Measurements from ENCODE around the gene DHX16. TPM values are rescaled to one million over a fixed set of nuclear protein-coding genes. Genes with fewer than 3 reads are reported as not detected.

The DHX16 gene
- total RNA-seq, 1 donor from 2014 or later: 26.9 TPM

DNA sequence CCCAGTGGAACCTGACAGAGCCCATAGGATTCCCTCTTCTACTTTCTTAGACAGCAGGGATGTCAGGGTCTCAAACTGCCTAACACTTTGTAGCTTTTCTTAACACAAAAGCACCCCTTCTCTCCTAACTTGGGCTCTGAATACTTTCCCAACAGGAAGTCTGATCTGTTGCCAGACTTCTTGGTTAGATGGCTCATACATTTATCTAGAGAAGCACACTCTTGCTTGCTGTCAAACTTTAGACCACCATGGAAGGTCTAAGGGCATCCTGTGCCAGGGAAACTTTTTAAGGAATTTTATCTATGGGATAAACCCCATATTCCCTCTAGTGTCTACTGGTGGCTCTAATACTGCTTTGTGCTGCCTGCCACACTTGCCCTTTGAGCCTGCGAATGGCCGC is 29.1 kb downstream of the DHX16 start:
- no peak overlapping the region for H3K27ac Mint-ChIP-seq (ENCODE audit: unreplicated experiment)

DNA sequence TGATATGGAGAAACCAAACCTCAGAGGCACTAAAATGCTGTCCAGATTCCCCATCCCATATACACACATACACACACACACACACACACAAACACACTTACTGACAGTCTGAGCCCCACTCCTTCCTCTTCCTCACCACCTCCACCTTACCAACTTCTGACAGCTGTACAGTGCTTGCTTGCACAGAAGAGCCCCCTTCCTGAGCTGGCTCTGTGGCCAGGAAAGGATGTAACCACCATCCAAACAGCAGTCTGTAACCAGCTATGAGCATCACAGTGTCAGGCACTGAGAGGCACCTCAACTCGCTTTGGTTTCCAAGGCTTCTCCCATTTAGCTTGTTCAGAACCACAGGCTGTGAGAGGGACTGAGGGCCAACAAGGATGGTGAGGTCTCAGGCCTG is 31.8 kb downstream of the DHX16 start:
- Mint-ChIP-seq H3K27me3 (ENCODE audit: unreplicated experiment) (peaks cover 2% of the 10 kb centered on the region), H3K36me3 (ENCODE audit: unreplicated experiment) (no peaks in the 10 kb centered on the region), H3K4me3 (ENCODE audit: unreplicated experiment) (no peak overlapping the region), H3K27ac (ENCODE audit: unreplicated experiment) (peak overlapping the region; percentile 62), H3K4me1 (ENCODE audit: low read depth, unreplicated experiment) (peaks cover 1% of the 10 kb centered on the region), H3K9me3 (ENCODE audit: unreplicated experiment) (peaks cover 3% of the 10 kb centered on the region)
- TF ChIP-seq, protein P1, sequence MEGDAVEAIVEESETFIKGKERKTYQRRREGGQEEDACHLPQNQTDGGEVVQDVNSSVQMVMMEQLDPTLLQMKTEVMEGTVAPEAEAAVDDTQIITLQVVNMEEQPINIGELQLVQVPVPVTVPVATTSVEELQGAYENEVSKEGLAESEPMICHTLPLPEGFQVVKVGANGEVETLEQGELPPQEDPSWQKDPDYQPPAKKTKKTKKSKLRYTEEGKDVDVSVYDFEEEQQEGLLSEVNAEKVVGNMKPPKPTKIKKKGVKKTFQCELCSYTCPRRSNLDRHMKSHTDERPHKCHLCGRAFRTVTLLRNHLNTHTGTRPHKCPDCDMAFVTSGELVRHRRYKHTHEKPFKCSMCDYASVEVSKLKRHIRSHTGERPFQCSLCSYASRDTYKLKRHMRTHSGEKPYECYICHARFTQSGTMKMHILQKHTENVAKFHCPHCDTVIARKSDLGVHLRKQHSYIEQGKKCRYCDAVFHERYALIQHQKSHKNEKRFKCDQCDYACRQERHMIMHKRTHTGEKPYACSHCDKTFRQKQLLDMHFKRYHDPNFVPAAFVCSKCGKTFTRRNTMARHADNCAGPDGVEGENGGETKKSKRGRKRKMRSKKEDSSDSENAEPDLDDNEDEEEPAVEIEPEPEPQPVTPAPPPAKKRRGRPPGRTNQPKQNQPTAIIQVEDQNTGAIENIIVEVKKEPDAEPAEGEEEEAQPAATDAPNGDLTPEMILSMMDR (IDR thresholded peaks at IDR 0.05; ENCODE audit: partially characterized antibody, unreplicated experiment): no peak
- no peak for DNase-seq

More for the DNA sequence above, 29.1 kb downstream of the DHX16 start:
- Mint-ChIP-seq H3K9me3 (ENCODE audit: unreplicated experiment) (peaks cover 9% of the 10 kb centered on the region), H3K4me3 (ENCODE audit: unreplicated experiment) (no peak overlapping the region), H3K36me3 (ENCODE audit: unreplicated experiment) (no peaks in the 10 kb centered on the region), H3K27me3 (ENCODE audit: unreplicated experiment) (peaks cover 3% of the 10 kb centered on the region), H3K4me1 (ENCODE audit: low read depth, unreplicated experiment) (peaks cover 11% of the 10 kb centered on the region)
- TF ChIP-seq, protein P1 (IDR thresholded peaks at IDR 0.05; ENCODE audit: partially characterized antibody, unreplicated experiment): no peak
- DNase-seq: no peak

DNA sequence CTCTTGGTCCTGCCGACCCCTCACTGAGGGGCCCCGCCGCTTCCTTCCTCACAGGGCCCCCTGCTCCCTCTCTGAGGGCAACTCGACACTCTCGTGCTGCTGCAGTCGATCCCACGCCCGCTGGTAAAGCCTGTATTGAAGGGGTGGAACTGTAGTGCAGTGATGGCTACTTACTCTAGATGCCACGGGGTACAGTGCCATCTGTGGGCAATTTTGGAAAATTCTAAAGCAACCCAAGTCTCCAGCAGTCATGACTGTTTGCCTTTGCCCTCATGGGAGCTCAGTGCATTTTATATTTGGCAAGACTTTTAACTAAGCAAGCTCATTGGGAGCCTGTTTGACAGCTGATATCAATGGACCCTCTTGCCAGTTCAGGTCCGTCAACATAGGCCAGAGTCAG is 32.3 kb downstream of the DHX16 start:
- no peak for DNase-seq
- no peaks in the 10 kb centered on the region for H3K4me1 Mint-ChIP-seq (ENCODE audit: low read depth, unreplicated experiment)
- no peak overlapping the region for H3K4me3 Mint-ChIP-seq (ENCODE audit: unreplicated experiment)
- TF ChIP-seq, protein P1 (IDR thresholded peaks at IDR 0.05; ENCODE audit: partially characterized antibody, unreplicated experiment): no peak
- no peaks in the 10 kb centered on the region for H3K36me3 Mint-ChIP-seq (ENCODE audit: unreplicated experiment)
- H3K27me3 Mint-ChIP-seq (ENCODE audit: unreplicated experiment): no peaks in the 10 kb centered on the region
- H3K9me3 Mint-ChIP-seq (ENCODE audit: unreplicated experiment): peaks cover 5% of the 10 kb centered on the region
- no peak overlapping the region for H3K27ac Mint-ChIP-seq (ENCODE audit: unreplicated experiment)

DNA sequence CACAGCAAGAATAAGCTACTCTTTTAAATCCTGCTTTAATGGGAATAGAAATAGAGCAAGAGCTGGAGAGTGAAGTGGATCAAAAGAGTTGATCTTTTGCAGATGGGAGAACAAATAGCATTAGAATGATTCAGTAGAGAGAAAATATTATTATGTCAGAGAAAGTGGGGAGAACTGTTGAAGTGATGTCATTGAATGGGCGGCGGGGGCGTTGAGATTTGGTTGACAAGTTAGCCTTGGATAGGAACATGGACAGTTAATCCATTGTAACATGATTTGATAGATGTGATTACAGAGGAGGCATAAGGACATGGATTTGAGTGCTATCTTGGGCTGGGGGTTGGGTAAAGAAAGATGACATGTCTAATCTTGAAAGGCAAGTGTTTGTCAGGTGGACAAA is 37.0 kb downstream of the DHX16 start:
- Mint-ChIP-seq H3K4me1 (ENCODE audit: low read depth, unreplicated experiment) (no peaks in the 10 kb centered on the region), H3K9me3 (ENCODE audit: unreplicated experiment) (peaks cover 8% of the 10 kb centered on the region), H3K36me3 (ENCODE audit: unreplicated experiment) (peaks cover 4% of the 10 kb centered on the region), H3K4me3 (ENCODE audit: unreplicated experiment) (no peak overlapping the region), H3K27ac (ENCODE audit: unreplicated experiment) (no peak overlapping the region), H3K27me3 (ENCODE audit: unreplicated experiment) (peaks cover 2% of the 10 kb centered on the region)
- DNase-seq: no peak
- TF ChIP-seq, protein P1 (IDR thresholded peaks at IDR 0.05; ENCODE audit: partially characterized antibody, unreplicated experiment): no peak

DNA sequence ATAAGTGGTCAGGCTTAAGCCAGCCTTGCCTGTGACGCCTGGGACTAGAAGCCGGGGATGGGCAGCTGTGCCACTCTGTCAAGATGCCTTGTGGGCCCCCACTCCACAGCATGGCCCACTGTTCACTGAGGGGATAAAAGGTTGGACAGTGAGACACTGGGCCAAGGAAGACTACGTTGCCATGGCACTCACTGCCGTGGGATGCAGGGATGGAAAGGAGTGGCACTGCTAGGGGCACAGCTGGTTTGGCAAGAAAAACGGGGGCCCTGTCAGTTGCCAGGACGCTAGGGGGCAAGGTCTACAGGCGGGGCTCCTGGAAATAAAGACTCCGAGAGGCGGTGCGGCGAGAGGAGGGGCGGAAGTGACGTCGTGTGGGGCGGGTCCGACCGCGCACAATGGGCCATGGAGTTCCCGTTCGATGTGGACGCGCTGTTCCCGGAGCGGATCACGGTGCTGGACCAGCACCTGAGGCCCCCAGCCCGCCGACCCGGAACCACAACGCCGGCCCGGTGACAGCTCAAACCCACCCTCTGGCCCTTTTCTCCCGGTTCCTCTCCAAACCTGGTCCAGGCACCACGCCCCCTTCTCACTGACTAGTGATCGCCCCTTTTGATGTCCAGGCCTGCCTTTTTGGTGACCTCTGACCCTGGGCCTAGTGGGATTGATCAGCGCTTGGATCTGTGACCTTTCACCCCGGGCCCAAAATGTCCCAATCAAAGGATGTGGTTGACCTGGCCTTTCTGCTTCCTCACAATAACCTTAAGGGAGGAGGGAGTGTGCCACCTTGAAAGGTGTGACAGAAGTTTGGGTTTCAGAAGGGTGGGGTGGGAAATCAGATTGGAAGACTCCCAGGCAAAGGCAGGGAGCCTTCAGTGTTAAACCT is 46.1 kb downstream of the DHX16 start, which contains the start of gene ATAT1:
TSS of gene ATAT1 (plus strand) at position 391 of the 883 bp plus-strand sequence.
- H3K27me3 Mint-ChIP-seq (ENCODE audit: unreplicated experiment): peaks cover 8% of the 10 kb centered on the region

More for the DNA sequence above, 46.1 kb downstream of the DHX16 start, which contains the start of gene ATAT1:
- Mint-ChIP-seq H3K36me3 (ENCODE audit: unreplicated experiment) (peaks cover 7% of the 10 kb centered on the region), H3K4me3 (ENCODE audit: unreplicated experiment) (peak within 1 kb of the TSS; percentile 86), H3K9me3 (ENCODE audit: unreplicated experiment) (peaks cover 11% of the 10 kb centered on the region), H3K27ac (ENCODE audit: unreplicated experiment) (peak within 1 kb of the TSS; percentile 98), H3K4me1 (ENCODE audit: low read depth, unreplicated experiment) (peaks cover 19% of the 10 kb centered on the region)
- DNase-seq: peak; percentile 90
- TF ChIP-seq, protein P1 (IDR thresholded peaks at IDR 0.05; ENCODE audit: partially characterized antibody, unreplicated experiment): no peak
